HFFc6 (cell line): Measurements from ENCODE around the gene RFXANK. TPM values are rescaled to one million over a fixed set of nuclear protein-coding genes. Genes with fewer than 3 reads are reported as not detected.
"Not testable (repeated sequence)": the region's sequence is repeated elsewhere in the genome, so short reads cannot be mapped to it uniquely, and the experiment has no call there.

Experiments
- DNase-seq: peaks from one replicate; pipeline ENCODE4 v3.0.0-alpha.2; 2018
- H3K27ac Mint-ChIP-seq: 2 replicates; pipeline ENCODE4 v1.8.0; 2020; ENCODE audit warnings: mild to moderate bottlenecking, mixed read lengths
- H3K27me3 Mint-ChIP-seq: 2 replicates; pipeline ENCODE4 v1.8.0; 2021; ENCODE audit warnings: mild to moderate bottlenecking, moderate library complexity, mixed read lengths; ENCODE audit not compliant: insufficient read depth
- H3K36me3 Mint-ChIP-seq: 2 replicates; pipeline ENCODE4 v1.8.0; 2021; ENCODE audit warnings: low read depth, mixed read lengths
- H3K4me1 Mint-ChIP-seq: 2 replicates; pipeline ENCODE4 v1.8.0; 2020; ENCODE audit warnings: low read depth, mixed read lengths
- H3K4me3 Mint-ChIP-seq: 2 replicates; pipeline ENCODE4 v1.8.0; 2020; ENCODE audit warnings: mild to moderate bottlenecking, moderate library complexity, mixed read lengths
- H3K9me3 Mint-ChIP-seq: 2 replicates; pipeline ENCODE4 v1.8.0; 2020; ENCODE audit warnings: mild to moderate bottlenecking, mixed read lengths
- CTCF ChIP-seq: fragments of 200-600 bp; sonication (generic); IDR thresholded peaks from 2 replicates; pipeline ENCODE4 v1.5.0; 2021; ENCODE audit warnings: antibody characterized with exemption, mild to moderate bottlenecking
- total RNA-seq, 6 experiments: library from RNA; stranded (reverse); fragmentation: NEBNext Ultra II Directional; extraction: Animal tissue kit (Norgen Biotek cat#: 25700); gene quantifications; 2 replicates in 1 of 6; 3 replicates in 5 of 6; pipeline ENCODE4 v1.2.3, GENCODE V29; 2021

The RFXANK gene
- total RNA-seq, 6 experiments from 2014 or later: 63.7 to 84.6 (median 75.7) TPM

GRCh38 chr19:19147344-19147743, 44.7 kb upstream of the RFXANK start:
- Mint-ChIP-seq H3K4me1 (no peaks in the 10 kb centered on the region), H3K4me3 (no peak overlapping the region), H3K9me3 (no peaks in the 10 kb centered on the region), H3K27ac (no peak overlapping the region), H3K36me3 (no peaks in the 10 kb centered on the region), H3K27me3 (peaks cover 2% of the 10 kb centered on the region; the same call in 1 of the 2 replicates)
- TF ChIP-seq CTCF: no peak
- no peak for DNase-seq

GRCh38 chr19:19148504-19148903, 43.6 kb upstream of the RFXANK start:
- not testable (repeated sequence) for H3K27me3 Mint-ChIP-seq

GRCh38 chr19:19149435-19149834, 42.6 kb upstream of the RFXANK start:
- no peak for DNase-seq
- Mint-ChIP-seq H3K4me1 (no peaks in the 10 kb centered on the region), H3K36me3 (no peaks in the 10 kb centered on the region), H3K9me3 (no peaks in the 10 kb centered on the region), H3K27ac (no peak overlapping the region), H3K27me3 (peaks cover 1% of the 10 kb centered on the region; the same call in 1 of the 2 replicates), H3K4me3 (no peak overlapping the region)
- no peak for TF ChIP-seq CTCF

More at GRCh38 chr19:19148504-19148903, 43.6 kb upstream of the RFXANK start:
- H3K4me1 Mint-ChIP-seq, H3K9me3 Mint-ChIP-seq, H3K36me3 Mint-ChIP-seq, H3K27ac Mint-ChIP-seq, H3K4me3 Mint-ChIP-seq, DNase-seq: not testable (repeated sequence)

GRCh38 chr19:19151418-19151817, 40.6 kb upstream of the RFXANK start:
- no peak for DNase-seq
- Mint-ChIP-seq H3K27ac (no peak overlapping the region), H3K4me1 (no peaks in the 10 kb centered on the region), H3K36me3 (peaks cover 6% of the 10 kb centered on the region; the same call in 1 of the 2 replicates), H3K9me3 (peaks cover 3% of the 10 kb centered on the region; the same call in 1 of the 2 replicates), H3K27me3 (peaks cover 1% of the 10 kb centered on the region), H3K4me3 (no peak overlapping the region)
- no peak for TF ChIP-seq CTCF

- Mint-ChIP-seq H3K4me1 (no peaks in the 10 kb centered on the region), H3K4me3 (no peak overlapping the region), H3K9me3 (peaks cover 3% of the 10 kb centered on the region; the same call in 1 of the 2 replicates), H3K27ac (no peak overlapping the region), H3K36me3 (peaks cover 6% of the 10 kb centered on the region; the same call in 1 of the 2 replicates), H3K27me3 (peaks cover 1% of the 10 kb centered on the region)
- DNase-seq: no peak
- TF ChIP-seq CTCF: no peak
Measured at GRCh38 chr19:19152668-19153384, 39.2 kb upstream of the RFXANK start.

GRCh38 chr19:19154768-19155494, 37.1 kb upstream of the RFXANK start:
- peaks cover 1% of the 10 kb centered on the region for H3K27me3 Mint-ChIP-seq
- DNase-seq: no peak
- TF ChIP-seq CTCF: no peak
- no peaks in the 10 kb centered on the region for H3K4me1 Mint-ChIP-seq
- peaks cover 3% of the 10 kb centered on the region; the same call in 1 of the 2 replicates for H3K9me3 Mint-ChIP-seq
- H3K4me3 Mint-ChIP-seq: no peak overlapping the region
- H3K27ac Mint-ChIP-seq: no peak overlapping the region
- peaks cover 6% of the 10 kb centered on the region; the same call in 1 of the 2 replicates for H3K36me3 Mint-ChIP-seq
